SK-N-SH treated with all-trans-retinoic acid at 6 μM for 48 hours (cell line): ENCODE measurements around the gene PPARGC1A.

Experiments used
- ATAC-seq: fragments of 200-7000 bp; cut with Tn5 transposase; 3 replicates; pipeline ENCODE4 v1.9.1; 2020; ENCODE audit warnings: mild to moderate bottlenecking, moderate library complexity
- ARNTL ChIP-seq: fragments of 450-650 bp; formaldehyde crosslinking; IDR thresholded peaks from 2 replicates; pipeline ENCODE4 v1.5.0; 2020; ENCODE audit warnings: low read depth, mild to moderate bottlenecking, moderate library complexity, borderline replicate concordance
- BACH2 ChIP-seq: fragments of 250-450 bp; sonication (Bioruptor Pico); IDR thresholded peaks from 2 replicates; pipeline ENCODE4 v1.9.0; 2021; ENCODE audit warnings: mild to moderate bottlenecking, borderline replicate concordance
- ESRRG ChIP-seq: fragments of 250-450 bp; sonication (Bioruptor Pico); IDR thresholded peaks from 2 replicates; pipeline ENCODE4 v1.6.1; 2021; ENCODE audit warnings: mild to moderate bottlenecking
- GLIS3 ChIP-seq: fragments of 250-450 bp; sonication (Bioruptor Pico); IDR thresholded peaks from 2 replicates; pipeline ENCODE4 v1.5.0; 2020; ENCODE audit warnings: mild to moderate bottlenecking, moderate library complexity
- ISL1 ChIP-seq: fragments of 250-450 bp; sonication (Bioruptor Pico); IDR thresholded peaks from 2 replicates; pipeline ENCODE4 v2.1.2; 2022; ENCODE audit warnings: mild to moderate bottlenecking, moderate library complexity
- PATZ1 ChIP-seq: fragments of 250-450 bp; sonication (Bioruptor Pico); IDR thresholded peaks from 2 replicates; pipeline ENCODE4 v1.8.0; 2020; ENCODE audit warnings: mild to moderate bottlenecking, moderate library complexity, borderline replicate concordance
- POU6F1 ChIP-seq: fragments of 250-450 bp; sonication (Bioruptor Pico); IDR thresholded peaks from 2 replicates; pipeline ENCODE4 v1.8.0; 2021; ENCODE audit warnings: low read depth, mild to moderate bottlenecking, moderate library complexity, borderline replicate concordance
- PPARA ChIP-seq: fragments of 250-450 bp; sonication (Bioruptor Pico); IDR thresholded peaks from 2 replicates; pipeline ENCODE4 v1.5.0; 2020; ENCODE audit warnings: mild to moderate bottlenecking, borderline replicate concordance
- RARB ChIP-seq: fragments of 250-450 bp; sonication (Bioruptor Pico); IDR thresholded peaks from 2 replicates; pipeline ENCODE4 v1.8.0; 2021; ENCODE audit warnings: mild to moderate bottlenecking, moderate library complexity
- SNAI2 ChIP-seq: fragments of 250-450 bp; sonication (Bioruptor Pico); IDR thresholded peaks from 2 replicates; pipeline ENCODE4 v1.5.0; 2020; ENCODE audit warnings: mild to moderate bottlenecking, moderate library complexity
- TCF4 ChIP-seq: fragments of 250-450 bp; sonication (Bioruptor Pico); IDR thresholded peaks from 2 replicates; pipeline ENCODE4 v1.8.0; 2021; ENCODE audit warnings: mild to moderate bottlenecking, moderate library complexity, borderline replicate concordance
- TOX ChIP-seq: fragments of 250-450 bp; sonication (Bioruptor Pico); IDR thresholded peaks from 2 replicates; pipeline ENCODE4 v1.8.0; 2021; ENCODE audit warnings: mild to moderate bottlenecking, moderate library complexity, borderline replicate concordance
- ZFP3 ChIP-seq: fragments of 250-450 bp; sonication (Bioruptor Pico); IDR thresholded peaks from 2 replicates; pipeline ENCODE4 v1.5.0; 2020; ENCODE audit warnings: mild to moderate bottlenecking, moderate library complexity
- ZFP30 ChIP-seq: fragments of 450-650 bp; formaldehyde crosslinking; IDR thresholded peaks from 2 replicates; pipeline ENCODE4 v1.5.0; 2022; ENCODE audit warnings: mild to moderate bottlenecking, moderate library complexity
- ZNF565 ChIP-seq: fragments of 450-650 bp; formaldehyde crosslinking; conservative IDR thresholded peaks from 2 replicates; pipeline ENCODE4 v1.5.0; 2020; ENCODE audit warnings: low read depth, mild to moderate bottlenecking, moderate library complexity
- ZNF70 ChIP-seq: fragments of 450-650 bp; formaldehyde crosslinking; IDR thresholded peaks from 2 replicates; pipeline ENCODE4 v1.5.0; 2020; ENCODE audit warnings: mild to moderate bottlenecking, moderate library complexity
- TF ChIP-seq, protein P1 (sequence below): fragments of 250-450 bp; sonication (Bioruptor Pico); IDR thresholded peaks from 2 replicates; pipeline ENCODE4 v1.5.1; 2020; ENCODE audit warnings: low read depth, mild to moderate bottlenecking, moderate library complexity
- TF ChIP-seq, protein P2 (sequence below): fragments of 250-450 bp; sonication (Bioruptor Pico); IDR thresholded peaks from 2 replicates; pipeline ENCODE4 v1.5.0; 2020; ENCODE audit warnings: mild to moderate bottlenecking, moderate library complexity
- TF ChIP-seq, protein P3 (sequence below): fragments of 250-450 bp; sonication (Bioruptor Pico); IDR thresholded peaks from 2 replicates; pipeline ENCODE4 v1.5.1; 2021; ENCODE audit warnings: mild to moderate bottlenecking, moderate library complexity

Gene PPARGC1A

GRCh38 chr4:23747281-23747735, 142.5 kb downstream of the PPARGC1A start (continued):
- TF ChIP-seq TCF4 (CRISPR knock-in tag): no peak
- TF ChIP-seq PPARA: no peak
- TF ChIP-seq SNAI2 (CRISPR knock-in tag): no peak
- no peak for TF ChIP-seq ZNF565 (CRISPR knock-in tag)
- no peak for TF ChIP-seq ISL1 (CRISPR knock-in tag)
- no peak for TF ChIP-seq BACH2 (CRISPR knock-in tag)
- TF ChIP-seq, all 23 proteins: peak for 0

- no peak for ATAC-seq
- TF ChIP-seq POU6F1: no peak
- TF ChIP-seq GLIS3 (CRISPR knock-in tag): no peak
- no peak for TF ChIP-seq ISL1 (CRISPR knock-in tag)
- TF ChIP-seq PPARA: no peak
- TF ChIP-seq, protein P1, sequence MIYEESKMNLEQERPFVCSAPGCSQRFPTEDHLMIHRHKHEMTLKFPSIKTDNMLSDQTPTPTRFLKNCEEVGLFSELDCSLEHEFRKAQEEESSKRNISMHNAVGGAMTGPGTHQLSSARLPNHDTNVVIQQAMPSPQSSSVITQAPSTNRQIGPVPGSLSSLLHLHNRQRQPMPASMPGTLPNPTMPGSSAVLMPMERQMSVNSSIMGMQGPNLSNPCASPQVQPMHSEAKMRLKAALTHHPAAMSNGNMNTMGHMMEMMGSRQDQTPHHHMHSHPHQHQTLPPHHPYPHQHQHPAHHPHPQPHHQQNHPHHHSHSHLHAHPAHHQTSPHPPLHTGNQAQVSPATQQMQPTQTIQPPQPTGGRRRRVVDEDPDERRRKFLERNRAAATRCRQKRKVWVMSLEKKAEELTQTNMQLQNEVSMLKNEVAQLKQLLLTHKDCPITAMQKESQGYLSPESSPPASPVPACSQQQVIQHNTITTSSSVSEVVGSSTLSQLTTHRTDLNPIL (CRISPR knock-in tag): no peak
- TF ChIP-seq ZFP3 (CRISPR knock-in tag): no peak
- TF ChIP-seq TCF4 (CRISPR knock-in tag): no peak
- TF ChIP-seq, all 23 proteins: peak for 0
Measured at GRCh38 chr4:23746672-23747071, 143.2 kb downstream of the PPARGC1A start.

DNA sequence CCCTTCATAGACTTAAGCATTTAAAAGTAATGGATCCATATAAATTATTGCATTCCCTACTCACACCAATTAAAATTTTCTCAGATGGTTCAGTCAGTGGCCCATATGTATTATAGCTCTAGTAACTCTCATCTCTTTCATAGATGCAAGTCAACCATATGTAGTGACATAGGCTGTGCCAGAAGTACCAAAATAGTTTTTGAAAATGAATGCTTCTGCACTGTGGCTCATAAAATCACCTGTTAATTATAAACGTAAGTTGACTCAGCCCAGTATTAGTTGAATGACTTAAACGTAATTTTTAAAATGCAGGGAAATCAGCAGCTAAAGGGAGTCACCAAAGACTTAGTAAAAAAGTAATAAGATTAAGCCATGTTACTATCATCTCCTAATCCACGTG, 143.8 kb downstream of the PPARGC1A start:
- no peak for ATAC-seq
- no peak for TF ChIP-seq ZFP30
- TF ChIP-seq ESRRG (CRISPR knock-in tag): no peak
- TF ChIP-seq ZNF70 (CRISPR knock-in tag): no peak
- TF ChIP-seq, protein P2, sequence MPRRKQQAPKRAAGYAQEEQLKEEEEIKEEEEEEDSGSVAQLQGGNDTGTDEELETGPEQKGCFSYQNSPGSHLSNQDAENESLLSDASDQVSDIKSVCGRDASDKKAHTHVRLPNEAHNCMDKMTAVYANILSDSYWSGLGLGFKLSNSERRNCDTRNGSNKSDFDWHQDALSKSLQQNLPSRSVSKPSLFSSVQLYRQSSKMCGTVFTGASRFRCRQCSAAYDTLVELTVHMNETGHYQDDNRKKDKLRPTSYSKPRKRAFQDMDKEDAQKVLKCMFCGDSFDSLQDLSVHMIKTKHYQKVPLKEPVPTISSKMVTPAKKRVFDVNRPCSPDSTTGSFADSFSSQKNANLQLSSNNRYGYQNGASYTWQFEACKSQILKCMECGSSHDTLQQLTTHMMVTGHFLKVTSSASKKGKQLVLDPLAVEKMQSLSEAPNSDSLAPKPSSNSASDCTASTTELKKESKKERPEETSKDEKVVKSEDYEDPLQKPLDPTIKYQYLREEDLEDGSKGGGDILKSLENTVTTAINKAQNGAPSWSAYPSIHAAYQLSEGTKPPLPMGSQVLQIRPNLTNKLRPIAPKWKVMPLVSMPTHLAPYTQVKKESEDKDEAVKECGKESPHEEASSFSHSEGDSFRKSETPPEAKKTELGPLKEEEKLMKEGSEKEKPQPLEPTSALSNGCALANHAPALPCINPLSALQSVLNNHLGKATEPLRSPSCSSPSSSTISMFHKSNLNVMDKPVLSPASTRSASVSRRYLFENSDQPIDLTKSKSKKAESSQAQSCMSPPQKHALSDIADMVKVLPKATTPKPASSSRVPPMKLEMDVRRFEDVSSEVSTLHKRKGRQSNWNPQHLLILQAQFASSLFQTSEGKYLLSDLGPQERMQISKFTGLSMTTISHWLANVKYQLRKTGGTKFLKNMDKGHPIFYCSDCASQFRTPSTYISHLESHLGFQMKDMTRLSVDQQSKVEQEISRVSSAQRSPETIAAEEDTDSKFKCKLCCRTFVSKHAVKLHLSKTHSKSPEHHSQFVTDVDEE (CRISPR knock-in tag): no peak
- TF ChIP-seq, protein P1 (CRISPR knock-in tag): no peak
- TF ChIP-seq RARB: no peak
- TF ChIP-seq POU6F1: no peak
- TF ChIP-seq TOX: no peak
- no peak for TF ChIP-seq PATZ1 (CRISPR knock-in tag)

GRCh38 chr4:23745377-23745776, 144.5 kb downstream of the PPARGC1A start:
- ATAC-seq: no peak
- TF ChIP-seq ARNTL (CRISPR knock-in tag) (no peak), PPARA (no peak), RARB (no peak), ZFP3 (CRISPR knock-in tag) (no peak), ZFP30 (no peak), TOX (no peak)
- TF ChIP-seq, protein P3, sequence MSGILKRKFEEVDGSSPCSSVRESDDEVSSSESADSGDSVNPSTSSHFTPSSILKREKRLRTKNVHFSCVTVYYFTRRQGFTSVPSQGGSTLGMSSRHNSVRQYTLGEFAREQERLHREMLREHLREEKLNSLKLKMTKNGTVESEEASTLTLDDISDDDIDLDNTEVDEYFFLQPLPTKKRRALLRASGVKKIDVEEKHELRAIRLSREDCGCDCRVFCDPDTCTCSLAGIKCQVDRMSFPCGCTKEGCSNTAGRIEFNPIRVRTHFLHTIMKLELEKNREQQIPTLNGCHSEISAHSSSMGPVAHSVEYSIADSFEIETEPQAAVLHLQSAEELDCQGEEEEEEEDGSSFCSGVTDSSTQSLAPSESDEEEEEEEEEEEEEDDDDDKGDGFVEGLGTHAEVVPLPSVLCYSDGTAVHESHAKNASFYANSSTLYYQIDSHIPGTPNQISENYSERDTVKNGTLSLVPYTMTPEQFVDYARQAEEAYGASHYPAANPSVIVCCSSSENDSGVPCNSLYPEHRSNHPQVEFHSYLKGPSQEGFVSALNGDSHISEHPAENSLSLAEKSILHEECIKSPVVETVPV: no peak
- TF ChIP-seq, protein P1 (CRISPR knock-in tag): no peak
- TF ChIP-seq, protein P2 (CRISPR knock-in tag): no peak
